Hepatocyte (in vitro differentiated cells): ENCODE measurements around the gene OSBPL2. TPM values are rescaled to one million over a fixed set of nuclear protein-coding genes. Genes with fewer than 3 reads are reported as not detected.

Experiments
- DNase-seq: peaks from one replicate; pipeline ENCODE4 v3.0.0-alpha.2; 2016; ENCODE audit warnings: low spot score
- H2AFZ ChIP-seq: fragments of 200-600 bp; sonication (generic); 2 replicates; pipeline ENCODE4 v1.6.0; 2016; ENCODE audit warnings: antibody characterized with exemption, mild to moderate bottlenecking
- H3K27ac ChIP-seq: fragments of 200-600 bp; sonication (generic); 2 replicates; pipeline ENCODE4 v1.5.1; 2016; ENCODE audit warnings: mild to moderate bottlenecking
- H3K27me3 ChIP-seq: fragments of 200-600 bp; sonication (generic); 2 replicates; pipeline ENCODE4 v1.6.1; 2016
- H3K36me3 ChIP-seq: fragments of 200-600 bp; sonication (generic); replicated peaks from 2 replicates; pipeline ENCODE4 v1.5.1; 2016; ENCODE audit warnings: low read depth; ENCODE audit not compliant: insufficient read depth
- H3K4me1 ChIP-seq: fragments of 200-600 bp; sonication (generic); 2 replicates; pipeline ENCODE4 v1.5.1; 2016; ENCODE audit warnings: mild to moderate bottlenecking, moderate library complexity; ENCODE audit not compliant: insufficient read depth
- H3K4me2 ChIP-seq: fragments of 200-600 bp; sonication (generic); 2 replicates; pipeline ENCODE4 v1.6.0; 2016
- H3K4me3 ChIP-seq: fragments of 200-600 bp; sonication (generic); 2 replicates; pipeline ENCODE4 v1.5.1; 2016; ENCODE audit warnings: mild to moderate bottlenecking
- H3K79me2 ChIP-seq: fragments of 200-600 bp; sonication (generic); 2 replicates; pipeline ENCODE4 v1.6.0; 2017; ENCODE audit warnings: mild to moderate bottlenecking
- H3K9me2 ChIP-seq: fragments of 200-600 bp; sonication (generic); replicated peaks from 2 replicates; pipeline ENCODE4 v1.6.0; 2017; ENCODE audit warnings: mild to moderate bottlenecking; ENCODE audit not compliant: insufficient read depth
- H3K9me3 ChIP-seq: fragments of 200-600 bp; sonication (generic); 2 replicates; pipeline ENCODE4 v1.5.1; 2016; ENCODE audit warnings: low read depth, mild to moderate bottlenecking
- H4K20me1 ChIP-seq: fragments of 200-600 bp; sonication (generic); 2 replicates; pipeline ENCODE4 v1.6.0; 2016; ENCODE audit warnings: mild to moderate bottlenecking; ENCODE audit not compliant: insufficient read depth, poor library complexity, severe bottlenecking
- CTCF ChIP-seq: fragments of 200-600 bp; sonication (generic); IDR thresholded peaks from 2 replicates; pipeline ENCODE4 v1.5.1; 2016; ENCODE audit warnings: antibody characterized with exemption, mild to moderate bottlenecking; ENCODE audit not compliant: poor library complexity
- EZH2 ChIP-seq: fragments of 200-600 bp; sonication (generic); IDR thresholded peaks from 2 replicates; pipeline ENCODE4 v1.6.1; 2016; ENCODE audit warnings: antibody characterized with exemption, mild to moderate bottlenecking, borderline replicate concordance
- EZH2phosphoT487 ChIP-seq: fragments of 200-600 bp; sonication (generic); IDR thresholded peaks from one replicate; pipeline ENCODE4 v1.6.1; 2018; ENCODE audit warnings: antibody characterized with exemption, mild to moderate bottlenecking, low read depth, moderate library complexity; ENCODE audit not compliant: unreplicated experiment, severe bottlenecking
- WGBS: methylation state at CpG from one replicate; pipeline ENCODE4 v1.1.6; 2016; ENCODE audit warnings: low lambda C conversion rate; ENCODE audit errors: missing lambda C conversion rate; 5-methylcytosine and 5-hydroxymethylcytosine counted together
- polyA plus RNA-seq: library from polyadenylated mRNA; unstranded; fragments of >200 nt; fragmentation: Nextera tagmentation; extraction: Ambion mirVana; gene quantifications from 2 replicates; pipeline ENCODE4 v1.2.1, GENCODE V29; 2016
- total RNA-seq: library from RNA; depleted of rRNA; stranded (reverse); fragments of >200 nt; gene quantifications from 2 replicates; pipeline ENCODE4 v1.2.3, GENCODE V29; 2014

OSBPL2 gene
- total and polyA plus RNA-seq, 2 experiments from 2014 or later: 40.5 to 45.9 TPM

- H3K4me2 ChIP-seq: no peak overlapping the region
- H4K20me1 ChIP-seq: no peaks in the 10 kb centered on the region
- TF ChIP-seq EZH2 (no peak), CTCF (no peak), EZH2phosphoT487 (no peak)
- no peaks in the 10 kb centered on the region for H3K9me3 ChIP-seq
- no peak overlapping the region for H3K4me3 ChIP-seq
- H2AFZ ChIP-seq: no peak overlapping the region
- H3K27me3 ChIP-seq: peaks cover 53% of the 10 kb centered on the region
- WGBS: 89% methylated on average over 35 of the region's 40 CpGs
- no peaks in the 10 kb centered on the region for H3K79me2 ChIP-seq
- H3K36me3 ChIP-seq: no peaks in the 10 kb centered on the region
- no peaks in the 10 kb centered on the region for H3K9me2 ChIP-seq
- peaks cover 3% of the 10 kb centered on the region for H3K4me1 ChIP-seq
- no peak for DNase-seq
- no peak overlapping the region for H3K27ac ChIP-seq
Measured at GRCh38 chr20:62215991-62216635, 22.2 kb upstream of the OSBPL2 start.

GRCh38 chr20:62216636-62217566, 21.4 kb upstream of the OSBPL2 start:
- no peak for TF ChIP-seq EZH2
- TF ChIP-seq EZH2phosphoT487: no peak
- TF ChIP-seq CTCF: no peak
- H3K27me3 ChIP-seq: peaks cover 61% of the 10 kb centered on the region
- no peak overlapping the region for H2AFZ ChIP-seq
- no peaks in the 10 kb centered on the region for H3K9me2 ChIP-seq
- H3K79me2 ChIP-seq: no peaks in the 10 kb centered on the region
- no peak overlapping the region for H3K4me2 ChIP-seq
- DNase-seq: no peak
- H3K27ac ChIP-seq: no peak overlapping the region
- WGBS: 90% methylated on average over 21 of the region's 26 CpGs
- no peaks in the 10 kb centered on the region for H3K36me3 ChIP-seq
- H3K9me3 ChIP-seq: no peaks in the 10 kb centered on the region
- no peaks in the 10 kb centered on the region for H4K20me1 ChIP-seq
- H3K4me1 ChIP-seq: peaks cover 3% of the 10 kb centered on the region
- no peak overlapping the region for H3K4me3 ChIP-seq

- Histone ChIP-seq H3K9me3 (no peaks in the 10 kb centered on the region), H3K27me3 (peaks cover 70% of the 10 kb centered on the region), H3K9me2 (no peaks in the 10 kb centered on the region), H3K4me3 (no peak overlapping the region), H3K36me3 (no peaks in the 10 kb centered on the region), H2AFZ (no peak overlapping the region), H3K27ac (no peak overlapping the region), H3K79me2 (no peaks in the 10 kb centered on the region), H3K4me2 (no peak overlapping the region), H4K20me1 (no peaks in the 10 kb centered on the region), H3K4me1 (peaks cover 3% of the 10 kb centered on the region)
- no peak for DNase-seq
- TF ChIP-seq CTCF (no peak), EZH2phosphoT487 (no peak), EZH2 (no peak)
- 71% methylated on average over 37 of the region's 38 CpGs for WGBS
Measured at GRCh38 chr20:62217913-62218773, 20.2 kb upstream of the OSBPL2 start.
